B cell (primary cell): Measurements from ENCODE around the gene CIT. TPM values are rescaled to one million over a fixed set of nuclear protein-coding genes. Genes with fewer than 3 reads are reported as not detected.

Experiments
- ATAC-seq: fragments of 200-7000 bp; cut with Tn5 transposase; one replicate; pipeline ENCODE4 v1.10.0; 2021; ENCODE audit warnings: low read depth, mild to moderate bottlenecking, moderate number of reproducible peaks, moderate library complexity
- CTCF ChIA-PET: fragments of 350-600 bp; sonication (Branson Sonifier 250); formaldehyde crosslinking; loops from one replicate; lab custom pipeline; 2021; ENCODE audit warnings: antibody characterized with exemption, inconsistent platforms; lab: Charles Lee
- POLR2A ChIA-PET: fragments of 350-600 bp; sonication (Branson Sonifier 250); formaldehyde crosslinking; loops from one replicate; lab custom pipeline; 2021; ENCODE audit warnings: antibody characterized with exemption; lab: Charles Lee
- DNase-seq: peaks from one replicate; pipeline ENCODE4 v3.0.0; 2013
- H2AFZ ChIP-seq: 2 replicates; pipeline ENCODE4 v1.6.1; 2012; ENCODE audit warnings: mild to moderate bottlenecking, low read depth, low read length; ENCODE audit not compliant: insufficient read depth, poor library complexity, severe bottlenecking
- H3K27ac ChIP-seq, 2 donors: 1 replicate in 1 of 2; 2 replicates in 1 of 2; pipeline ENCODE4 v1.5.1; 2012 to 2013; ENCODE audit warnings: low read length in 2 of 2, mild to moderate bottlenecking in 2 of 2, moderate library complexity in 1 of 2
- H3K27me3 ChIP-seq, 4 experiments: fragments of 200-600 bp in 1 of 4; sonication (generic) in 1 of 4; replicated peaks in 1 of 4; 1 replicate in 2 of 4; 2 replicates in 2 of 4; pipeline versions ENCODE4 v1.6.1 to v1.7.0; 2013 to 2016; ENCODE audit warnings: low read length in 3 of 4, mild to moderate bottlenecking in 2 of 4, mixed read lengths in 1 of 4, moderate library complexity in 1 of 4; ENCODE audit not compliant: insufficient read depth in 4 of 4, control insufficient read depth in 3 of 4; ENCODE audit errors: control extremely low read depth in 1 of 4
- H3K36me3 ChIP-seq, 2 experiments: replicated peaks in 1 of 2; 1 replicate in 1 of 2; 2 replicates in 1 of 2; pipeline versions ENCODE4 v1.6.1 to v1.7.1; 2013; ENCODE audit warnings: low read length in 1 of 2; ENCODE audit not compliant: insufficient read depth in 2 of 2, control insufficient read depth in 1 of 2; ENCODE audit errors: control extremely low read depth in 1 of 2, extremely low read depth in 1 of 2
- H3K4me1 ChIP-seq, 2 donors: fragments of 200-600 bp in 1 of 2; sonication (generic) in 1 of 2; 1 replicate in 1 of 2; 2 replicates in 1 of 2; pipeline versions ENCODE4 v1.5.1 to v1.6.1; 2013 to 2017; ENCODE audit warnings: low read length in 2 of 2; ENCODE audit not compliant: control insufficient read depth in 2 of 2, insufficient read depth in 2 of 2
- H3K4me2 ChIP-seq: replicated peaks from 2 replicates; pipeline ENCODE3; 2012; ENCODE audit warnings: mild to moderate bottlenecking, low read depth, low read length; ENCODE audit not compliant: poor library complexity, severe bottlenecking
- H3K4me3 ChIP-seq, 5 experiments: fragments of 200-600 bp in 1 of 5; sonication (generic) in 1 of 5; 1 replicate in 3 of 5; 2 replicates in 2 of 5; pipeline versions ENCODE4 v1.5.1 to v1.7.0; 2011 to 2016; ENCODE audit warnings: low read length in 4 of 5, mild to moderate bottlenecking in 4 of 5, low read depth in 2 of 5, control low read depth in 1 of 5, moderate library complexity in 1 of 5; ENCODE audit not compliant: insufficient read depth in 1 of 5; ENCODE audit errors: control extremely low read depth in 1 of 5, extremely low read depth in 1 of 5
- H3K79me2 ChIP-seq: fragments of 200-600 bp; sonication (generic); one replicate; pipeline ENCODE4 v1.6.0; 2016; ENCODE audit warnings: low read length; ENCODE audit not compliant: control insufficient read depth, insufficient read depth
- H3K9ac ChIP-seq: fragments of 200-600 bp; sonication (generic); 2 replicates; pipeline ENCODE4 v1.6.1; 2017; ENCODE audit warnings: mild to moderate bottlenecking, low read length, moderate library complexity
- H3K9me3 ChIP-seq, 3 donors: one replicate each; pipeline versions ENCODE4 v1.6.1 to v1.7.1; 2013; ENCODE audit warnings: low read length in 2 of 3; ENCODE audit not compliant: control insufficient read depth in 2 of 3, insufficient read depth in 1 of 3; ENCODE audit errors: control extremely low read depth in 1 of 3
- H4K20me1 ChIP-seq: 2 replicates; pipeline ENCODE4 v1.6.0; 2012; ENCODE audit warnings: mild to moderate bottlenecking, low read length; ENCODE audit not compliant: insufficient read depth, control insufficient read depth, poor library complexity, severe bottlenecking
- H3K27ac Mint-ChIP-seq: one replicate; pipeline ENCODE4 v1.8.0; 2021; ENCODE audit warnings: mixed read lengths
- H3K27me3 Mint-ChIP-seq: one replicate; pipeline ENCODE4 v1.8.0; 2021; ENCODE audit warnings: mixed read lengths
- H3K4me1 Mint-ChIP-seq: one replicate; pipeline ENCODE4 v1.8.0; 2021; ENCODE audit warnings: mixed read lengths
- H3K4me3 Mint-ChIP-seq: one replicate; pipeline ENCODE4 v1.8.0; 2021; ENCODE audit warnings: mixed read lengths
- H3K9me3 Mint-ChIP-seq: one replicate; pipeline ENCODE4 v1.8.0; 2022; ENCODE audit warnings: mixed read lengths; ENCODE audit not compliant: insufficient read depth
- CTCF ChIP-seq: fragments of 200-600 bp; IDR thresholded peaks from one replicate; pipeline ENCODE4 v1.8.0; 2022; ENCODE audit warnings: antibody characterized with exemption, mild to moderate bottlenecking
- EZH2 ChIP-seq: IDR thresholded peaks from 2 replicates; pipeline ENCODE4 v1.6.1; 2012; ENCODE audit warnings: borderline replicate concordance, low read depth, mild to moderate bottlenecking, moderate library complexity, low read length; ENCODE audit not compliant: insufficient read depth, poor library complexity, severe bottlenecking
- WGBS: methylation state at CpG from one replicate; pipeline ENCODE4 v1.1.5; 2013; ENCODE audit warnings: missing lambda C conversion rate; ENCODE audit not compliant: insufficient coverage; 5-methylcytosine and 5-hydroxymethylcytosine counted together
- intact Hi-C: fragments of 100-400 bp; cut with micrococcal nuclease; formaldehyde crosslinking; loops from one replicate; pipeline ENCODE4 v1.10.0; 2022
- polyA plus RNA-seq: library from polyadenylated mRNA; depleted of rRNA; stranded (reverse); fragments of >200 nt; gene quantifications from 2 replicates; pipeline ENCODE4 v1.2.3, GENCODE V29; 2012
- total RNA-seq, 2 donors: library from RNA; stranded (reverse); fragments of 120-200 nt in 1 of 2; gene quantifications; 1 replicate in 1 of 2; 2 replicates in 1 of 2; pipeline versions ENCODE4 v1.2.3 to v1.2.4, GENCODE V29; 2013 to 2022

CIT gene
- total and polyA plus RNA-seq, 2 donors (not counting 1 experiment from before 2014, with no cell fraction given): 1.4 to 6.1 TPM

- Mint-ChIP-seq H3K27ac (no peak overlapping the region), H3K9me3 (no peaks in the 10 kb centered on the region), H3K27me3 (no peaks in the 10 kb centered on the region), H3K4me1 (peaks cover 10% of the 10 kb centered on the region), H3K4me3 (no peak overlapping the region)
- Histone ChIP-seq H3K36me3 (peaks cover 0 to 3% of the 10 kb centered on the region in 2 experiments), H3K79me2 (no peaks in the 10 kb centered on the region), H3K27me3 (no peaks in the 10 kb centered on the region), H3K9ac (no peak overlapping the region), H2AFZ (no peak overlapping the region), H3K9me3 (no peaks in the 10 kb centered on the region), H4K20me1 (no peaks in the 10 kb centered on the region), H3K27ac (no peak overlapping the region), H3K4me2 (no peak overlapping the region), H3K4me1 (no peaks in the 10 kb centered on the region), H3K4me3 (no peak overlapping the region)
- intact Hi-C loops: no loop called here
- WGBS: 100% methylated on average over 1 of the region's 4 CpGs
- ATAC-seq (no peak), DNase-seq (no peak)
- CTCF ChIA-PET: no interaction called here
- TF ChIP-seq EZH2: no peak
- no peak for TF ChIP-seq CTCF
- POLR2A ChIA-PET: no interaction called here
These were observed 151.6 kb downstream of the CIT start for GRCh38 chr12:119725523-119725922.

GRCh38 chr12:119721306-119721705 is 155.8 kb downstream of the CIT start:
- Mint-ChIP-seq H3K4me1 (no peaks in the 10 kb centered on the region), H3K27ac (no peak overlapping the region), H3K27me3 (no peaks in the 10 kb centered on the region), H3K9me3 (no peaks in the 10 kb centered on the region), H3K4me3 (no peak overlapping the region)
- H2AFZ ChIP-seq: no peak overlapping the region
- no peaks in the 10 kb centered on the region for H3K4me1 ChIP-seq
- no peak overlapping the region for H3K4me3 ChIP-seq
- H3K27ac ChIP-seq: no peak overlapping the region
- DNase-seq (no peak), ATAC-seq (no peak)
- H3K79me2 ChIP-seq: no peaks in the 10 kb centered on the region
- TF ChIP-seq CTCF (no peak), EZH2 (no peak)
- H3K36me3 ChIP-seq: no peaks in the 10 kb centered on the region
- intact Hi-C loops: no loop called here
- no peak overlapping the region for H3K9ac ChIP-seq
- H3K27me3 ChIP-seq: no peaks in the 10 kb centered on the region
- no peaks in the 10 kb centered on the region for H3K9me3 ChIP-seq
- 97% methylated on average over 3 of the region's 4 CpGs for WGBS
- no peaks in the 10 kb centered on the region for H4K20me1 ChIP-seq
- ChIA-PET CTCF (no interaction called here), POLR2A (no interaction called here)
- H3K4me2 ChIP-seq: no peak overlapping the region
